Measurements from ENCODE around the gene ZNF692.

Gene ZNF692

DNA sequence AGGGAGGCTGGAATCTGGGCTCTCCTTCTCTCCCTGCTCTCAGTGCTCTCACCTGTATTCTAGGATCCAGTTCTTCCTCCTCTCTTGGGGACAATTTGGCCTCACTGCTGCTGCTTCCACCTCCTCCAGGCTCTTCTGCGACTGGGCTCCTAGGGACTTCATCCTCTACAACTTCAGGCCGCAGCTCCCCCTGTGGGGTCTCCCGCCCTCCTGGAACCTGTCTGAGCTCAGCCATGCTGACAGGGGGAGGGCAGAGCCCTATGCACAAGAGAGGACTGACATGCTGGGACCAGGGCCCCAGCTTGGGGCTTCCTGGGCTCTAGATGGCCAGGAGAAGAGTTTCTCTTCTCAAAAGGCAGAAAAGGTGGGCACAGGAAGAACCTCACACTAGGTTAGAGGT lies 34.2 kb downstream of the ZNF692 start:
- DNase-seq: no peak

- DNase-seq: no peak
Measured at GRCh38 chr1:248824301-248824700, 34.6 kb downstream of the ZNF692 start.

GRCh38 chr1:248823517-248824001 lies 35.3 kb downstream of the ZNF692 start:
- DNase-seq: no peak

- no peak for DNase-seq
Measured at GRCh38 chr1:248822148-248823032, 36.5 kb downstream of the ZNF692 start.

DNA sequence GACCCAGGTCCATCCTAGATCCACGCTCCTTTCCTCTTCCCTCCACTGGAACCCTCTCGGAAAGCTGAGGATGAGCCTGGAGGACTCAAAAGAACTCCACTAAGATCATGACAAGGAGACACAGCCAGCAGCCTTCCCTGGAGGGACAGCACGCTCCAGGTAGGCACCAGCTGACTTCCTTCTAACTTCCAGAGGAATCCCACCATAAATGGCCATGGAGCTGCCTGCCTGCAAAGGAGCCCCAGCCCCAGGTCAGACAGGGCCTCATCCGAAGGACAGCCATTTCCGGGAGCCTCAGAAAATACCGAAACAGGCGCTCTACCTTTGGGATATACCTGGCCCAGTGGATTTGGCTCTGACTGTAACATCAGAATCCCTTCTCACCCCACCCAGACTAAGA lies 37.2 kb downstream of the ZNF692 start:
- DNase-seq: no peak

- no peak for DNase-seq
Measured at GRCh38 chr1:248821101-248821500, 37.8 kb downstream of the ZNF692 start.

DNA sequence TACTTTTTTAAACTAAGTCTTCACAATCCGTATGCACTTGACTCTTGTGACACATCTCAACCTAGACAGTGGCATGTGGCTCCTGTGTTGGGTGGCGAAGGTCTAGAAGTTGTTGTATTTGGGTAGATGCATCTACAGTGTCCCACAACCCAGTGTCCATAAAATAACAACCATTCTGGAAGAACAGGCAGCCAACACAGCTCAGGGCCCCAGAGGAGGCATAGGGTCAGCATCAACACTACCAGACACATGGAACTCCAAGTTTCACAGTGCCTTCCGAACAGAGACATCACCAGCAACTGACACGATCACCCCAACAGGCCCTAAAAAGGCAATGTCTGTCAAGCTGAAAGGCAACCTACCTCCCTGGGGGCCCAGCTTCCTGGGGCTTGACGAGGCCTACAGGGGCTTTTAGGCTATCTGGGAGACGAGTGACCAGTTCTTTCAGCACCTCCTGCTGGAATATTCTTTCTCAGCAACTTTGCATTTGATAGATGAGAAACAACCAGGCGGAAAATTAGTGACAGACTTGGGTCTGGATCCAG lies 38.8 kb downstream of the ZNF692 start:
- DNase-seq: no peak

GRCh38 chr1:248818505-248819374 lies 40.1 kb downstream of the ZNF692 start:
- no peak for DNase-seq

DNA sequence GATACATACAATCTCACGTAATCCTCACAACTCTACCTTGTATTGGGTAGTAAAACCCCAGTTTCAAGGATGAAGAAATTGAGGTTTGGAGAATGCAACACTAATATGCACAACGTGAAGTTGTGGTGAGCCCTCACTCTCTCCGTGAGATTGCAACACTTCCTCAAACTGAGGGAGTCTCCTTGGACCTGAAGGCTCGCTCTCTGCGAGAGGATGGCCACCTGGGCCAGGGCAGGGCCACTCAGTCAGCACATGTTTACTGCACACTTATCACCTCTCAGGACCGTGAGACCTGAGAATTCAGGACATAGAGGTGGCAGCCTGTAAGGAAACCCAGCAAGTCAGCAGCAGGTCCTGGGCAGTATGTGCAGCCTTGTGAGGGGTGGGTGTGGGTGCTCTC lies 41.8 kb downstream of the ZNF692 start:
- DNase-seq: no peak

- DNase-seq: no peak
Measured at GRCh38 chr1:248816042-248816851, 42.6 kb downstream of the ZNF692 start.

- DNase-seq: no peak
Measured at GRCh38 chr1:248815407-248816034, 43.4 kb downstream of the ZNF692 start.

- DNase-seq: no peak
Measured at GRCh38 chr1:248814351-248814750, 44.5 kb downstream of the ZNF692 start.

- DNase-seq: no peak
Measured at GRCh38 chr1:248813546-248813945, 45.3 kb downstream of the ZNF692 start.

- no peak for DNase-seq
Measured at GRCh38 chr1:248812736-248813425, 46.0 kb downstream of the ZNF692 start.

DNA sequence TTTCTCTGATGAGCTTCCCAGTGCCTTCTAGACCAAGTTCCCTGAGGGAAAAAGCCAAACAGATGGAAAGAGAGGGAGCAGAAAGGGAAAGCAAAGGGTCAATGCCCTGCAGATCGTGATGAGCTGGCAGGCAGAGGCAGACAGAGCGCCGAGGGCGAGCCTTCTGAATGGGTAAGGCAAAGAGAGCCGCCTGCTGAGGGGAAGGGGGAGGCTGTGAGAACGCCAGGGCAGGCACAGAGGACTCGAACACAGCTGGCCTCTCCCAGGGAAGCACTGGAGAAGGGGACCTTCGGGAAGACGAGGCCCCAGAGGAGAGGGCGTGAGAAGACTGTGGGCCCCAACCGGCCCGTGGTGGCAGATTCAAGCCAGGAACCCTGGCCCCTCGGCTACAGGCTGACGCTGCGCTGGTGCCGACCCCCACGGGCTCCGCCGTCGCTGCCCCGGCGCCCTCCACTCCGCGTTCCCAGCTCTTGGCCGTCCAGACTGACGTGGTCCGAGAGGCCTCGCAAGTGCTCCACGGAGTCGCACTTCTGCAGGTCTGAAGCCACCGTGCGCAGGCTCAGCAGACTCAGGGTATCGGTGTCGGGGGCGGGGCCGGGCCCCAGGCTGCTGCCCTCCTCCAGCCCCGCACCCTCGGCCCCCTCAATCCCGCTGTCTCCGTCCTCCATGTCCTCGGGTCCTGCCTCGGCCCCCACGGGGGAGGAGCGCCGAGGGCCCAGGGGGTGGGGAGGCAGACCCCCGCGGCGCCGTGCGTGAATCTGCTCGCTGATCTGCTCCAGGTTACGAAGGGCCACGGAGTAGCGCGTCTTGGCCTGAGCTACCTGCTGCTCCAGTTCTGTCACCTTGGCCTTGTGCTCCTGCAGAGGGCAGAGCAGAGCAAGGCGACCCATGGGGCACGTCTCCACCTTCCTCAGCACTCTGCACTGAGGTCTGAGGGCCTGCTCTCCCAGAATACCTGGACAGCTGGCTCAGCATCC lies 47.1 kb downstream of the ZNF692 start:
- no peak for DNase-seq

DNA sequence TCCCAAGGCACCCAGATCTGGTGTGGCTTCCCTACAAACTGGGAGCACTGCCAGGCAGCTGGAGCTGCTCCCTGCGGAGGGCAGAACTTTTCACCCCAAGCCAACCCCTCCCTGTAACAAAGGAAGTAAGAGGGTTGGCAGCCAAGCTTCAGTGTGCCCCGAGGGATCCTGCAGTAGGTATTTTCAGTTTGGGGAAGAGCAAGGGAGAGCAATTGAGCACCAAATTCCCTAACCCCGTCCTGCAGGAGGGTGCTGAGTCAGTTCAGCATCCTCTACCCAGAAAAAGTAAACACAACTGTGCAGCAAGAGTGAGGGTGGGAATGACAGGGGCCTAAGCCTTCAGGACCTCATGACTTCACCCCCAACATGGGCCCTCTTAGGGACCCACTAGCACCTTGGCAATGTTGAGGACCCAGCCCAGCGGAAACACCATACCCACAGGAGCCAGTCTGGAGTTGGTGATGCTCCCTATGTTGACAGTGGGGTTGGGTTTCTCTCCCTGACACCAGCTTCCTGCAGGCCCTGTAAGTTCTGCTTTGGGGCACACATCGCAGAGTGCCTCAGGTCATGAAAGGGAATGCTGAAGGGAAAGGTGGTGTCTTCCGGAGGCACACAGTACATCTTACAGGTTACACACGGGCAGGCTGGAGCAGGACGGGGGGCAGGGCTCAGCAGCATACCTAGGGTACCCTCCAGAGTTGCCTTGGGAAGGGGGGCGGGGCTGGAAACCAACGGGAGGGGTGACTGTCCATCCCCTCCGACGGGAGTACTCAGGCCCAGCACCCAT lies 48.0 kb downstream of the ZNF692 start:
- no peak for DNase-seq

DNA sequence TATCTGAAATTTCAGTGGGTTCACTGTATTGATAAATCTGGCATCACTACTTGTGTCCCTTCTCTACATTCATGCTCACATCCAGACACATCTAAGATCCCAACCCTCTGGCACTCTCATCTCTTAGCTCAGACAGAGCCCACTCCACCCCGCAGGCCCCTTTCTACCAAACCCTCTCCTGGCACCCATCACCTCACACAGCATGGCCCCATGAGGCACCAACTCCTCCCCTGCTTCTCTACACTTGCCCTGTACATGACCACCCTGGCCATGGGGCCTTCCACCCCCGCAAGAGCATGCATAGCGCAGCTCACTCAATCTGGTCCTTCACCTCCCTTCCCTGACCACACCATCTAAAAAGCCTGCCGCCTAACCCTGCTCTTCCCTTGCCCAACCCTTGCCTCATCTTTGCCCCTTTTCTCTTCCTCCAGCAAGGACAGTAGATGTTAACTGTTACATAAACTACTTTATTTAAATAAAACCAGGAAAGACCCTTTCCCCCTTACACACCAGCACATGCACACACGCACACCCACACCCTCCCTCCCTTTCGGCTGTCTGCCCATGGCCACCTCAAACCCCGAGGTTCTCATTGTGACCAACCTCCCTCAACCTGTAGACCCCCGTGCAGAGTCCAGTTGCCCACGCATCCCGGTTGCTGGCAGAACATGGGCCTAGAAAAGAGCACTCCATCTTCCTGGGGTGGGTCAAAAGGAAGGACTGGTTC lies 48.7 kb downstream of the ZNF692 start:
- no peak for DNase-seq

GRCh38 chr1:248808876-248809275 lies 50.0 kb downstream of the ZNF692 start:
- no peak for DNase-seq
